NOMO-1 treated with dmso at 0.1 percent for 144 hours (cell line): ENCODE results near the gene STRN.
"Not testable (repeated sequence)": the region's sequence is repeated elsewhere in the genome, so short reads cannot be mapped to it uniquely, and the experiment has no call there.

Experiments used
- DNase-seq: peaks from one replicate; lab custom pipeline; 2025; ENCODE audit not compliant: unreplicated experiment; lab: John Stamatoyannopoulos, UW

Gene STRN

DNA sequence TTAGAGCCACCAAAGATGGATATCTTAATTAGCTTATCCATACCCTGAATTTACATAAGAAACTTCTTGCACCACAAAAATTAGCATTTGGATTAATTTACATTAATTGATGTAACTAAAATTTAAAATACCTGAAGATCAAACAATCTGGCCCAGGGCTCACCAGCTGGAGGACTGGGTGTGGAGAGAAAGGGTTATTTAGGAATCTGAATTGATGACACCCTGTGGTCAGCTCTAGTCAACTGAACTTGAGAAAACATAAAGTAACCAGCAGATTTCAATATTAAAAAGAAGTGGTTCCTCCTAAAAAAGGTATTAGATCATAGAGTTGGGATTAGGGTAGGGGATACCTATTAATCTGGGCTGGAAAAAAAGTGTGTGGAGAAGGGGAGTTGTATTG is 122.5 kb downstream of the STRN start:
- DNase-seq, result no peak

DNA sequence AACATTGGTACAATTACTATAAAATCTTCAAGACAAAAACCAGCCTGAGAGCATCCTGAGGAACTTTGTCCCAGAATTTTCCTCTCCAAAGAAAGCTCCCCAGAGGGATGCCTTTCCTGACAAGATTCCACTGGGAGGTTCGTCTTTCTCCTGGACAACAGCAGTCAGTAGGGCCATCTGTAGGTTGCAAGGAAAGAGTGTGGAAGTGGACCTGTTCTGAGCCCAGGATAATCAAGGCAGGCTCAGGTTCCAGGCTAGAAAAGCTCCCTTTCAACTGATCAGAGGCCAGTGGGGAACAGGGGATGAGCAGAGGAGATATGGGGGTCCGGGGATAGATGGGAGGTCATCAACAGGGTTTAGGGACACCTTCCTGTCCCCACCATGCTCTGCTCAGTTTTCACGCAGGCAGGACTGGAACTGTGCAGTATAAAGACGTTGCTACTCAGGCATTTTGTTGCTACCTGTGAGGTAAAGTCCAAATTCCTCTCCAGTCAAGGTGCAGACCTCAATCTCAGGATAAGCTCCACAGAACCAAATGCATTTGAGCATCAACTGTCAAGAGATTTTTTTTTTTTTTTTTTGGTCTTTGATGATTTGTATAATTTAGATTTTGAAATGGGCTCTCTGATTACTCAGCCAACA is 126.2 kb downstream of the STRN start:
- no peak for DNase-seq

- DNase-seq, result no peak
These were observed 131.4 kb downstream of the STRN start for GRCh38 chr2:36834731-36835524.

- no peak for DNase-seq
These were observed 132.1 kb downstream of the STRN start for GRCh38 chr2:36834203-36834602.

DNA sequence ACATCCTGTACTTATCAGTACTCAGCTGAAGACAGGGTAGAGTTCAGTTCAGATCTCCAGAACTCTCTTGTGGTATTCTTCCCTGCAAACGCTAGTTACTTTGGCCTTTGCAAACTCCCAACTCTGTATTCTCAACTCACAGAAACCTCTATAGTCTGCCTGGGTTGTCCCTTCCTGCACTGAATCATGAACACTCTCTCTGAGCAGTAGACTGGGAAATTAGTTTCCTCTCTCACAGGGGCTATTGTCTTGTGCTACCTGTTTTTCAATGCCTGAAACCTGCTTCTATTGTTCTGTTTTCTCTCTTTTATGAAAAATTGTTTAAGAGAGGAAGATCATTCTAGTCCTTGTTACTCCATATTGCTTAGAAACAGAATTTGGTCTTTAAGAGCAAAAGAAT is 135.2 kb downstream of the STRN start:
- no peak for DNase-seq

DNA sequence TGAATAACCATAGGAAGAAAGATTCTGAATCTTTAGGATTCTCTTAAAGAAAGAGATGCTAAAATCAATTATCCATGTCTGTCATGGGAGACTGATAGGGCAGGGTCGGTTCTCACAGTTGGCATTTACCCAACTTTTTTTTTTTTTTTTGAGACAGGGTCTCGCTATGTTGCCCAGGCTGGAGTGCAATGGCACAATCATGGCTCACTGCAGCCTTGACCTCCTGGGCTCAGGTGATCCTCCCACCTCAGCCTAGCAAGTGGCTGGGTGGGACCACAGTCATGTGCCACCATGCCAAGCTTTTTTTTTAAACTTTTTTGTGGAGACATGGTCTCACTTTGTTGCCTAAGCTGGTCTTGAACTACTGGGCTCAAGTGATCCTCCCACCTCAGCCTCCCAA is 141.7 kb downstream of the STRN start:
- not testable (repeated sequence) for DNase-seq

GRCh38 chr2:36824273-36824672 is 142.1 kb downstream of the STRN start:
- no peak for DNase-seq

GRCh38 chr2:36823862-36824261 is 142.5 kb downstream of the STRN start:
- no peak for DNase-seq

DNA sequence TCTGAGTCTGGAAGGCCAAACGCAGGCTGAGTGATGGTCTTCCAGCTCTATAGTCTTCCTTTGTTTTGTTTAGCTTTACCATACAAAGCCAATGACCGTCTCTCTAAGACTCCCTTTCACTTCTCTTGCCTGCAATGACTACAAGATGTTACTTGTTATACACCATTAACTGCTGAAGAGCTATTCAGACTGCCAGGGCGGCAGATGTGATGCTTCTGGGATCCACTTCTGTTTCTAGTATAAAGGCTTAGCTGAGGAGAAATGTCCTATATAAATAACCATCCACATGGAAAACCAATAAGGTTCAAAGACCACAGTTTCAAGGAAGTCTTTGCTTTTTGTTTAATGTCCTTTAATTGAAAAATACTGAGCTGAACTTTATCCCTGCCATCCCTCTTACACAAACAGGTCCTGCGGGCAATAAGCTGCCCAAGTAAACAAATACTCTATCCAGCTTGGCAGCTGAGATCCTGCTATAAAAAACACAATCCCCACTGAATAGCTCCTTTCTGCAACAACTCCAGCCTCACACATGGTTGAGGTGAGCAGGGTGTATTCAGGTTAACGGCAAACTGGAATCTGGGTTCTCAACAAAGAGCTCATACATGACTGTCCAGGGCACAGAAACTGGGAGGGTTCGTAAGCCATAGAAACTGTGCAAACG is 145.3 kb downstream of the STRN start:
- no peak for DNase-seq

DNA sequence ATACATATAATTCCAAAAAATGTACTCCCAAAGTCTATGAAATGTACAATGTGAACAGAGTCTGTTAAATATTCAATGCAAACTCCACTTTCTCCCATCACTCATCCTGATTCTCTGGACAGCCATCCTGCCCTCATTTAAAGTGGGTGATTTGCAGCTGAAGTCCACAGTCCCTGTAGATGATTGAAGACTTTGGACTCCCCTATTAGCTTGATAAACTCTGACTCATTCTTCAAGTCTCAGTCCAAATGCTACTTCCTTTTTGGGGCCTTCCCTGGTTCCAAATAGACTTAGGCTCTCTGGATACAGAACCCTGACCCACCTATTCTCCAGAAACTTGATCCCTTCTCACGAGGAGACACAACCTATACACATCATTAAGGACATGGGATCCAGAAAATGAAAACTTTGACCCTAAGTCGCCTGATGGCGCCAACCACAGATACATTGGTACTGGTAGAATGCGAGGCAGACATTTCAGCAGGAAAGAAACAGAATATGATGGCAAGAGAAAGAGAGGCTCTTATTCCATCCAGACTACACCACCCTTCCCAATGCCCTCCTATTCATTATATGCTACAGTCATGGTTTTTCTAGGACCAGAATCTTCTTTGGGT is 147.1 kb downstream of the STRN start:
- no peak for DNase-seq

DNA sequence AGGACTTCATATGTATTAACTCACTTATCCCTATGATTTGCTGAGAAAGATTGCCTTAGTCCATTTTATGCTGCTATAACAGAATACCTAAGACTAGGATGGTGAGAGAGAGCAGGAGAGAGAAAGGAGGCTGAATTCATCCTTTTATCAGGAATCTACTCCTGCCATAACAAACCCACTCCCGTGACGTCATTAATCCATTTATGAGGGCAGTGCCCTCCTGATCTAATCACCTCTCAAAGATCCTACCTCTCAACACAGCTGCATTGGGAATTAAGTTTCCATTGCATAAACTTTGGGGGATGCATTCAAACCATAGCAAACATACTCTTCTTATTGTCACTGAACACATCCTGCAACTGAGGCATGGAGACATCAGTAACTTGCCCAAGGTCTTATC is 147.8 kb downstream of the STRN start:
- no peak for DNase-seq

DNA sequence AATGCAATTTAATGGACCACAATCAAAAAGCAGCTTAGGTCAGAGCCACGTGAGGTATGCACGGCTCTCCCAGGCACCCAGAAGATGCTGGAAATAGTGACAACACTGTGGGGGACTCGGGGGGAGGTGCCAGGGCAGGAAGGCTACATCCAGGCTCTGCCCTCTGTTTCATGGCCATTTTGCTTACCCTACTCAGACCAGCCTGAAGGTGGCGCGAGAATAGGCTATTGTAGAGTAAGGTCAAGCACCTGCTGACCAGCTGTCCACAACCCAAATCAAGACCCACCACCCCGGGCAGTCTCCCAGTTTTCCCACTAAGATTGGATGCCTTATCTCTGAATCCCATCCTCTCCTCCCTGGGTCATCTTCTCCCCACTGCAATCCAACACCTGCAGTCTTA is 154.1 kb downstream of the STRN start:
- no peak for DNase-seq

DNA sequence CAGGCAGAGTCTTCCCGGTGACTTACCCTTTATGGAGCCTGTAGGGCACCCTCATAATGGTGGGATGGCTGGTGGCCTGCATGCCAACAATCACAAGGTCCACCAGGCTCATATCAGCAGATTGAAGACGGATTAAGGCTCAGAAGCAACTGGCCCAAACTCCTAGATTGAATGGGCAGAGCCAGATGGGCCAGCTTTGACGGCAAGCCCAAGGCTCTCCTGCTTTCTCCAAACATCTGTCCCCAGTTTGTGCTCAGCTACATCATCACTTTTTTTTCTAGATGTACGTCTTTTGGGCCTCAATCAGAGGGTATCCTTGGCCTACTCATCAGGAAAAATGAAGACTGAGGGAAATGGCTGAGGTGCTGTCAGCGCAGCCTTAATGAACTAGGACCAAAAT is 155.3 kb downstream of the STRN start:
- DNase-seq, result no peak

DNA sequence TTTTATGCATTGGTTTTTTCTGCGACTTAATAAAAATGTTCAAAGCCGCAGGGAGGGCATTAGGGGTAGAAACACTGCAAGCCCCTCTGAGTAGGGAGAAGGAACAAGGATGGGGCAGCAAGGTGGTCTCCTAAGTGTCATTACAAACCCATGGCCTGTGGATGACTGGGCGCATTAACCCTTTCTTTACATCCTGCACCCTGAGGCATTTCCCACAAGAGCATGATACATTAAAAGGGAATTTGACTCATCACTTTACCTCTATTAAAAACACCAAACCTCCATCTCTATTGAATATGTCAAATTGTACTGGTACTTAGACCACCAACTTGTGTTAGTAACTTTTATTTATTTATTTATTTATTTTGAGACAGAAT is 157.3 kb downstream of the STRN start:
- DNase-seq, result no peak

DNA sequence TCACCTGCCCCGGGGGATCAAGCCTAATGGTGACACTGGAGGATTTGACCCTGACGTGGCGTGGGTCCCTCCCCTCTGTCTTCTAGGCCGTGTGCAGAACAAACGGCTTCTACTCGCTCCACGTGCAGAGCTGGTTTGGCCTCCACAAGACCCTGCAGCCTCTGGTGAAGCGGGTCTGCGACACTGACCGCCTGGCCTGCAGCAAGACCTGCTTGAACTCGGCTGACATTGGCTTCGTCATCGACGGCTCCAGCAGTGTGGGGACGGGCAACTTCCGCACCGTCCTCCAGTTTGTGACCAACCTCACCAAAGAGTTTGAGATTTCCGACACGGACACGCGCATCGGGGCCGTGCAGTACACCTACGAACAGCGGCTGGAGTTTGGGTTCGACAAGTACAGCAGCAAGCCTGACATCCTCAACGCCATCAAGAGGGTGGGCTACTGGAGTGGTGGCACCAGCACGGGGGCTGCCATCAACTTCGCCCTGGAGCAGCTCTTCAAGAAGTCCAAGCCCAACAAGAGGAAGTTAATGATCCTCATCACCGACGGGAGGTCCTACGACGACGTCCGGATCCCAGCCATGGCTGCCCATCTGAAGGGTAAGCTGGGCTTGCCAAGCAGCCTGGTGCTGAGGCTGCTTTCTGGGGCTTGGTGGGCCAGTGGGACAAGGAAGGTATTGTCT is 157.8 kb downstream of the STRN start:
- DNase-seq, result no peak

- no peak for DNase-seq
These were observed 159.0 kb downstream of the STRN start for GRCh38 chr2:36807223-36807886.

- DNase-seq, result no peak
These were observed 160.6 kb downstream of the STRN start for GRCh38 chr2:36805635-36806224.

DNA sequence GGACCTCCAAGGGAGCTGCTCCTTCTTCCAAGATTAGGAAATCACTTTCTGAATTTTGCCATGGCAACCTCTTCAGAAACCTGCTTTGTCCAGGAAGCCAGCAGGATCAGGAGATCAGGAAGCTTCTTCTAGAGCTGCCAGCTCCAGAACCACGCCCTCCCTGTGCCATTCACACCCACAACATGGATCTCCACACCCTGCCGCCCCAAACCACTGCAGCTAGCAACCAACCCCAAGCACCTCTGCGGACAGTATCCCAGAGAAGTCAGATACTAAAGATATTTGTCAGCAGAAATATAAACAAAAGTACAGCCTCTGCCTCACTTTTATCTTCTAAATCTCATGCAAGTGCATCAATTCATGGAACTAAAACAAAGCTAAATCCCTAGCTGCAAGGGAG is 163.4 kb downstream of the STRN start:
- DNase-seq, result no peak

- no peak for DNase-seq
These were observed 165.2 kb downstream of the STRN start for GRCh38 chr2:36801088-36801487.

GRCh38 chr2:36800381-36800780 is 166.0 kb downstream of the STRN start:
- no peak for DNase-seq
